Keratinocyte (primary cell): Measurements from ENCODE around the gene UNC93A.

Experiments used
- EZH2 ChIP-seq: IDR thresholded peaks from one replicate; pipeline ENCODE4 v1.6.1; 2012; ENCODE audit warnings: inconsistent platforms, mild to moderate bottlenecking, low read length, moderate library complexity
- TF ChIP-seq, protein P1 (sequence below), 3 experiments: IDR thresholded peaks in 1 of 3; conservative IDR thresholded peaks in 1 of 3; optimal IDR thresholded peaks in 1 of 3; 2 replicates in 2 of 3; 3 replicates in 1 of 3; pipeline versions ENCODE3 to v1.5.1; 2011; ENCODE audit warnings: low read length in 3 of 3, mild to moderate bottlenecking in 3 of 3, moderate library complexity in 2 of 3, control low read depth in 1 of 3, inconsistent platforms in 1 of 3; ENCODE audit not compliant: insufficient read depth in 2 of 3; ENCODE audit errors: extremely low read depth in 1 of 3

DNA sequence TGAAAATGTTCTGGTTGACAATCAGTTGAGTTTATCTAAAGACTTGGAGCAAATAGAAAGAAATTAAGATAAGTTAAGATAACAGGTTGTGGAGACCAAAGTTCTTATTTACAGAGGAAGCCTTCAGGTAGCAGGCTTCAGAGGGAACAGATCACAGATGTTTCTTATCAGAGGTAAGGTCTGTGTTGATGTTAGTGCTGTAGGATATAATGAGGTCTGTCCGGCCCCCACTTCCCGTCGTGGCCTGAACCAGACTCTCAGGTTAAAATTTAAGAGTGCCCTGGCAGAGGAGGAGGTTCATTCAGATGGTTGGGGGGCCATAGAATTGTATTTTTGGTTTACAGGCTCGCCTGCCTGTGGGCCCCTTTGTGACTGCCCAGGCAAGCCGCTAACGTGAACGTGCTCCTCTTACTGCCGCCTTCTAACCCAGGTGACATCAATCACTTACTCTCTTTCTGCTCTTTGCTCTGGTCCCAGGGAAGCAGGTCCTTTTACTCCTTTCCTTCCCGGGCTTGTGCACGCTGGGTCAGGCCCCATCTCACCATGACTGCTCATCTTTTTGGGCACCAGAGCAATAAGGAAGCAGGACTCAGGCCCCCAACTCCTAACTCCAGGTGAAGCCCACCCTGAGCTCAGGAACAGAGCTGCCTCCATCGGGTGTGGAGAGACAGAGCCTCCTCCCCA lies 18.3 kb upstream of the UNC93A start:
- TF ChIP-seq, protein P1, sequence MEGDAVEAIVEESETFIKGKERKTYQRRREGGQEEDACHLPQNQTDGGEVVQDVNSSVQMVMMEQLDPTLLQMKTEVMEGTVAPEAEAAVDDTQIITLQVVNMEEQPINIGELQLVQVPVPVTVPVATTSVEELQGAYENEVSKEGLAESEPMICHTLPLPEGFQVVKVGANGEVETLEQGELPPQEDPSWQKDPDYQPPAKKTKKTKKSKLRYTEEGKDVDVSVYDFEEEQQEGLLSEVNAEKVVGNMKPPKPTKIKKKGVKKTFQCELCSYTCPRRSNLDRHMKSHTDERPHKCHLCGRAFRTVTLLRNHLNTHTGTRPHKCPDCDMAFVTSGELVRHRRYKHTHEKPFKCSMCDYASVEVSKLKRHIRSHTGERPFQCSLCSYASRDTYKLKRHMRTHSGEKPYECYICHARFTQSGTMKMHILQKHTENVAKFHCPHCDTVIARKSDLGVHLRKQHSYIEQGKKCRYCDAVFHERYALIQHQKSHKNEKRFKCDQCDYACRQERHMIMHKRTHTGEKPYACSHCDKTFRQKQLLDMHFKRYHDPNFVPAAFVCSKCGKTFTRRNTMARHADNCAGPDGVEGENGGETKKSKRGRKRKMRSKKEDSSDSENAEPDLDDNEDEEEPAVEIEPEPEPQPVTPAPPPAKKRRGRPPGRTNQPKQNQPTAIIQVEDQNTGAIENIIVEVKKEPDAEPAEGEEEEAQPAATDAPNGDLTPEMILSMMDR (optimal IDR thresholded peaks at IDR 0.05 in 1 of 3, IDR thresholded peaks at IDR 0.05 in 1 of 3, conservative IDR thresholded peaks at IDR 0.05 in 1 of 3; ENCODE audit: extremely low read depth in 1 of 3, insufficient read depth in 2 of 3, low read length in 3 of 3) = no peak
- no peak for TF ChIP-seq EZH2
